ACC112 (cell line): ENCODE results near the gene KRTAP2-3.
"Not testable (repeated sequence)": the region's sequence is repeated elsewhere in the genome, so short reads cannot be mapped to it uniquely, and the experiment has no call there.

Experiments used
- H2AFZ ChIP-seq: fragments of 200-600 bp; sonication (generic); one replicate; pipeline ENCODE4 v1.6.0; 2017; ENCODE audit warnings: antibody characterized with exemption, low read length; ENCODE audit not compliant: unreplicated experiment
- H3K27ac ChIP-seq: fragments of 200-600 bp; sonication (generic); 2 replicates; pipeline ENCODE4 v1.5.1; 2014; ENCODE audit warnings: low read depth, mild to moderate bottlenecking, antibody characterized with exemption, low read length, moderate library complexity
- H3K27me3 ChIP-seq: fragments of 200-600 bp; sonication (generic); 2 replicates; pipeline ENCODE4 v1.6.1; 2014; ENCODE audit warnings: mild to moderate bottlenecking, antibody characterized with exemption, low read length, moderate library complexity, mixed read lengths; ENCODE audit not compliant: insufficient read depth
- H3K36me3 ChIP-seq: fragments of 200-600 bp; sonication (generic); 2 replicates; pipeline ENCODE4 v1.6.1; 2016; ENCODE audit warnings: mild to moderate bottlenecking, antibody characterized with exemption, low read length, moderate library complexity, mixed read lengths; ENCODE audit not compliant: insufficient read depth
- H3K4me1 ChIP-seq: fragments of 200-600 bp; sonication (generic); one replicate; pipeline ENCODE4 v1.6.1; 2016; ENCODE audit warnings: low read length, mixed read lengths; ENCODE audit not compliant: insufficient read depth, unreplicated experiment, control insufficient read depth
- H3K4me3 ChIP-seq: fragments of 200-600 bp; sonication (generic); 2 replicates; pipeline ENCODE4 v1.5.1; 2014; ENCODE audit warnings: mild to moderate bottlenecking, low read depth, low read length
- H3K79me2 ChIP-seq: fragments of 200-600 bp; sonication (generic); one replicate; pipeline ENCODE4 v1.6.0; 2016; ENCODE audit warnings: low read length; ENCODE audit not compliant: control insufficient read depth, unreplicated experiment, insufficient read depth

Gene KRTAP2-3

DNA sequence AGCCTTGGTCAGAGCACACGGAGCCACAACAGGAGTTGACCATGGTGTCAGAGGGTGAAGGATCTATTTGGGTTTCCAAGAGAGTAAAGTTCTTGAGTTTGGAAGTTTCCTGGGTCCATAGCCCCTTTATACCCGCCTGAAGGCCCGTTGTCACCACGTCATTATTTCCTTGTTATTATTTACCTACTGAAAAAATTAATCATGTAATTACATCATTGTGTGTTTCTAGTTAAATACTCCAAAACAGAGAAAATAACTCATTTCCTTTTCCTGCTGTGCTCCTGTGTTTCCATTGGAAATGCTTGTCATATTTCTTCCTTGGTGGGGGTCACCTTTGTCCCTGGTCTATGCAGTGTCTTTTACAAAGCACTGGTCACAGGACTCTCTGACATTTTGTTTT is 38.1 kb upstream of the KRTAP2-3 start, which contains the start of gene KRTAP4-8:
KRTAP4-8 (minus strand) TSS at position 101 of the 400 bp plus-strand sequence; CDS start at position 43, 58 bp downstream.
- Histone ChIP-seq H3K4me3 (no peak within 1 kb of the TSS), H3K36me3 (no peaks in the 10 kb centered on the region), H3K27me3 (no peaks in the 10 kb centered on the region), H2AFZ (no peak within 1 kb of the TSS), H3K79me2 (no peaks in the 10 kb centered on the region), H3K27ac (no peak within 1 kb of the TSS), H3K4me1 (peaks cover 11% of the 10 kb centered on the region)

DNA sequence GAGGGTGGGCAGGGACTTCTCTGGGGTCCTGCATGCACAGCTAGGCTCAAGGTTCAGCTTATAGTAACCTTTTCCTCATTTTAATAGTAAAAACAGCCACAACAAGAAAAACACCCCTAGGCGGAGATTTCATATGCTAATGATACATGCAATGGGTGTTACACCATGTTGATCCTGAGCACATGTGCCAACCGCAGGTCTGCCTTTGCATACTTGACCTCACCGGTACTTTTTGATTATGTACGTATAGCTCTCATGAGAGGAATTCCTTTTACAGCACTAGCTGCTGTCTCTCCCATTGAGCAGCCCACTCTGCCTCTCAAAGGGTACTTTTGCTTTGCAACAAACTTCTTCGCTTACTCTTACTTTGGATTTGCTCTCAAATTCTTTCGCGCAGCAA is 36.1 kb upstream of the KRTAP2-3 start:
- Histone ChIP-seq H3K4me1 (peaks cover 11% of the 10 kb centered on the region), H3K27ac (no peak overlapping the region), H3K27me3 (no peaks in the 10 kb centered on the region), H3K79me2 (no peaks in the 10 kb centered on the region), H3K36me3 (no peaks in the 10 kb centered on the region), H2AFZ (no peak overlapping the region), H3K4me3 (no peak overlapping the region)

DNA sequence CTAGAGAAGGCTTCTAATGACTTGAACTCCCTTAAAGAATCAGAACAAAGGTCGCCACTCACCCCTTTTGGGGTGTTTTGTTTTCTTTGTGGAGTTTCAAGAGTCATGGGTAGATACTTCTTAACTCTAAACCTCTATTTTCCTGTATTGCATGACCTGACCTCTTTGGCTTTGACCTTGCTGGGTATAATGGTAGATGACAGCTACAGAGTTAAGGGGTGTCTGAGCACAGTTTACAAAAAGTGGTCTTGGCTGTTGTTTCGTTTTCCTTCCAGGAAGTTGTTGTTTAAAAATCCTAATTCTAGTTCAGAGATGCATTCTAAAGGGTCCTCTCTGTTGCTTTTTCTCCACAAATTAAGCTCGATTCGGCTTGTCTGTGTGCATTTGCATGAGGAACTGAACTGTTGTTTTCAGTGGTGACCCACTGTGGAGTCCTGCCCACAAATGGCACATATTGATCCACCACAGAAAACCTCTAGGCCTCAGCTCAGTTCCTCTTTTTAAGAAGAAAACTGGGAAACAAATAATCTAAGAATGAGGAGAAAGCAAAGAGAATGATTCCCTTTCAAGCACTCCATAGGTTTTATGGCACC is 28.9 kb upstream of the KRTAP2-3 start:
- not testable (repeated sequence) for H3K27me3 ChIP-seq, H3K4me3 ChIP-seq, H3K27ac ChIP-seq, H2AFZ ChIP-seq, H3K79me2 ChIP-seq, H3K36me3 ChIP-seq, H3K4me1 ChIP-seq

DNA sequence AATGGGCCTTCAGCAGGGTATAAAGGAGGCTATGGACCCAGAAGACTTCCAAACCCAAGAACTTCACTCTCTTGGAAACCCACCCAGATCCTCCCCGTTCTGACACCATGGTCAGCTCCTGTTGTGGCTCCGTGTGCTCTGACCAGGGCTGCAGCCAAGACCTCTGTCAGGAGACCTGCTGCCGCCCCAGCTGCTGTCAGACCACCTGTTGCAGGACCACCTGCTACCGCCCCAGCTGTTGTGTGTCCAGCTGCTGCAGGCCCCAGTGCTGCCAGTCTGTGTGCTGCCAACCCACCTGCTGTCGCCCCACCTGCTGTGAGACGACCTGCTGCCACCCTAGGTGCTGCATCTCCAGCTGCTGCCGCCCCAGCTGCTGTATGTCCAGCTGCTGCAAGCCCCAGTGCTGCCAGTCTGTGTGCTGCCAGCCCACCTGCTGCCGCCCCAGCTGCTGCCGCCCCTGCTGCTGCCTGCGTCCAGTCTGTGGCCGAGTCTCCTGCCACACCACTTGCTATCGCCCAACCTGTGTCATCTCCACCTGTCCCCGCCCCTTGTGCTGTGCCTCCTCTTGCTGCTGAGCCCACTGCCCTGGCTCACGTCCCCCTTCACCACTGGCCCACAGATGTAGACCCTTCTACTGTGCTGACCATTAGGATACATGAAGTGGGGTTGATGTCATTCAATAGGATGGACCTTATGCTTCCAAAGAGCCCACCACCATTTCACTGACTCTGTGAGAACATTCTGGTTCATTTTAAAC is 24.4 kb upstream of the KRTAP2-3 start, which contains the start of gene KRTAP4-7:
KRTAP4-7 (plus strand) TSS at position 51 of the 757 bp plus-strand sequence; CDS start at position 108, 57 bp downstream.
- H3K4me3 ChIP-seq, H3K36me3 ChIP-seq, H3K79me2 ChIP-seq, H3K27me3 ChIP-seq, H2AFZ ChIP-seq: not testable (repeated sequence)
- peak within 1 kb of the TSS; percentile 43 for H3K27ac ChIP-seq
- H3K4me1 ChIP-seq: peaks cover 13% of the 10 kb centered on the region

DNA sequence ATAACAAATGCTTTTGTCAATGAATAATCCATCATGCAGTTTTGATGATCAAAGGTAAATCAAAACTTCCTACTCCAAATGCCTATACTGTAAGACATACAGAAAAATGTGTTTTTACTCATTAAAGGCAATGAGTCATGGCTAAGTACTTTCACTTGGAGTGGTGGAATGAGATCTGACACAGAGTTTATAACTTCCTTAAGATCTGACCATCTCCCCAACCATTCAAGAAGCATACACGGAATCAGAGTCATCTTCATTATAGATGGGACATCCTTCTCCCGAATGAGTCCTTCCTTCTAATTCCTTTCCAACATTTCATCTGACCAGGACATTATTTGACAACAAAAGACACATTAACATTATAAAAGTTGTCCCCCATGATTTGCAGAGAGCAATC is 23.5 kb upstream of the KRTAP2-3 start:
- H3K79me2 ChIP-seq: not testable (repeated sequence)

DNA sequence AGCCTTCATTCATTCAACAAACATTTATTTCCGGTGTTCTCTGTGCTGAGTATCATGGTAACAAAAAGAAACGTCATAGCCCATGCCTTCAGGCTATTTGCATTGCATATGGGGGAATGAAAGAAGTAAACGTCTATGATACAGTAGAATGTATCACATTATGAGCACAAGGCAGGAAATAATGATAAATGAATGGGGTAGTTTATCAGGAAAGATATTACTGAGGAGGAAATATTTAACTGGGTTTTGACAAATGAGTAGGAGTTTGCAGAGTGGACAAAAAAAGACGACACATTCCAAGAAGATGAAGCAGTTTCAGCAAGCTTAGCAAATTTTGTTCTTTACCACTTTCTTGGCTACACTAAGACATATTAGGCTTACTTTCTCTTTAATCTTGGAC is 22.7 kb upstream of the KRTAP2-3 start:
- Histone ChIP-seq H2AFZ (no peak overlapping the region), H3K27ac (peak overlapping the region; percentile 29; the same call in 1 of the 2 replicates), H3K79me2 (no peaks in the 10 kb centered on the region), H3K4me1 (peaks cover 13% of the 10 kb centered on the region), H3K36me3 (no peaks in the 10 kb centered on the region), H3K27me3 (no peaks in the 10 kb centered on the region), H3K4me3 (no peak overlapping the region)

More for the DNA sequence above, 23.5 kb upstream of the KRTAP2-3 start:
- H2AFZ ChIP-seq, H3K4me3 ChIP-seq, H3K27me3 ChIP-seq, H3K36me3 ChIP-seq: not testable (repeated sequence)
- Histone ChIP-seq H3K27ac (peak overlapping the region; percentile 43), H3K4me1 (peaks cover 13% of the 10 kb centered on the region)

DNA sequence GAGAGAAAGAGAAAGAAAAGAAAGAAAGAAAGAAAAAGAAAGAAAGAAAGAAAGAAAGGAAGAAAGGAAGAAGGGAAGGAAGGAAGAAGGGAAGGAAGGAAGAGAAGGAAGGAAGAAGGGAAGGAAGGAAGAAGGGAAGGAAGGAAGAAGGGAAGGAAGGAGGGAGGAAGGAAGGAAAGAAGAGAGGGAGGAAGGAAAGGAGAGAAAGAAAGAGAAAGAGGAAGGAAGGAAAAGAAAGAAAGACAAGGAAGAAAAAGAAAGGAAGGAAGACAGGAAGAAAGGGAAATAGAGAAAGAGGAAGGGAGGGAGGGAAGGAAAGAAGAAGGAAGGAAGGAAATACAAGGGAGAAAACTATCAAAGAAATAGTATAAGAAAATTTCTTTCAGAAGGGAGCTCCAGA is 16.9 kb upstream of the KRTAP2-3 start:
- H3K27ac ChIP-seq: no peak overlapping the region
- H3K79me2 ChIP-seq: no peaks in the 10 kb centered on the region
- H2AFZ ChIP-seq: no peak overlapping the region
- no peaks in the 10 kb centered on the region for H3K4me1 ChIP-seq
- H3K36me3 ChIP-seq: no peaks in the 10 kb centered on the region
- H3K27me3 ChIP-seq: no peaks in the 10 kb centered on the region
- H3K4me3 ChIP-seq: no peak overlapping the region

DNA sequence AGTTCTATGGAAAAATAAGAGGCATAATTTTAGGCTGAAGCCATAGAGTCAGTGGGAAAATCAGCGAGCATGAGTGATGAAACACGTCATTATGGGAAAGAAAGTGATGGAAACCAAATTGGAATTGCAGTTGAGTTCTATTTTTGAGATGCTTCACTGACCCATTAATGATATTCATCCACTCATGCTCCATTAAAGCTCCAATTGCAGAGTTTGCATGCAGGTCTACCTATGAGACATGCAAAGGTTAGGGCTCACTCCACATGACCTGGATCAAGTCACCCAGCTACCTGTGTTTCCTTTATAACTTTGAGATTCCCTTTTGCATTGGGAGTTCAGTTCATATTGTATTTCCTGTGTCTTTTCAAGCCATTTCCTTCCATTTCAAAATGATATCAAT is 13.8 kb upstream of the KRTAP2-3 start:
- H3K4me3 ChIP-seq: no peak overlapping the region
- no peaks in the 10 kb centered on the region for H3K27me3 ChIP-seq
- no peaks in the 10 kb centered on the region for H3K36me3 ChIP-seq
- no peak overlapping the region for H3K27ac ChIP-seq
- no peaks in the 10 kb centered on the region for H3K4me1 ChIP-seq
- H2AFZ ChIP-seq: no peak overlapping the region
- no peaks in the 10 kb centered on the region for H3K79me2 ChIP-seq

DNA sequence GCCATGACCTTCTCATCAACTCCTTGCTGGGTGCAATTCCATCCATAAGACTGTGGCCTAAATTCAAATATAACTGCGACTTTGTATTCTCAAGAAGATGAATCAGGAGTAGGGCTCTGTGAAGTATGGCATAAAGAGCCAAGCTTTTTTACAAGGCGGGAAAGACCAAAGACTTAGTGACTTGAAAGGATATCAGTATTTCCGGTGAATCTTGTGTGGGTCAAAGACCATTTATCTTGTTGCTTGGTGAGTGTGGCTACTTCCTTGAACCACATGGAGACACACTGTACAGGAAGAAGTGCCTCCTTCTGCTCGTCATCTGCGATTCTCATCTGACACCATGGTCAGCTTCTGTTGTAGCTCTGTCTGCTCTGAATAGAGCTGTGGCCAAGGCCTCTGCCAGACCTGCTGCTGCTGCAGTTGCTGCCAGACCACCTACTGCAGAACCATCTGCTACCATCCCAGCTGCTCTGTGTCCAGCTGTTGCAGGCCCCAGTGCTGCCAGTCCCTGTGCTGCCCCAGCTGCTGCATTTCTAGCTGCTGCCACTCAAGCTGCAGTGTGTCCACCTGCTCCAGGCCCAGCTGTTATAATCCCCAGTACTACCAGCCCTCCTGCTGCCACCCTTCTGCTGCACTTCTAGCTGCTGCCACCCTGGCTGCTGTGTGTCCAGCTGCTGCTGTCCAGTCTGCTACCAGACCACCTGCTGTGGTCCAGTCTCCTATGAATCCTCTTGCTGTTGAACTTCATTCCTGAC is 11.9 kb upstream of the KRTAP2-3 start:
- Histone ChIP-seq H3K36me3 (no peaks in the 10 kb centered on the region), H3K27me3 (no peaks in the 10 kb centered on the region), H3K4me1 (peaks cover 5% of the 10 kb centered on the region), H3K4me3 (no peak overlapping the region), H2AFZ (no peak overlapping the region), H3K27ac (no peak overlapping the region), H3K79me2 (no peaks in the 10 kb centered on the region)

DNA sequence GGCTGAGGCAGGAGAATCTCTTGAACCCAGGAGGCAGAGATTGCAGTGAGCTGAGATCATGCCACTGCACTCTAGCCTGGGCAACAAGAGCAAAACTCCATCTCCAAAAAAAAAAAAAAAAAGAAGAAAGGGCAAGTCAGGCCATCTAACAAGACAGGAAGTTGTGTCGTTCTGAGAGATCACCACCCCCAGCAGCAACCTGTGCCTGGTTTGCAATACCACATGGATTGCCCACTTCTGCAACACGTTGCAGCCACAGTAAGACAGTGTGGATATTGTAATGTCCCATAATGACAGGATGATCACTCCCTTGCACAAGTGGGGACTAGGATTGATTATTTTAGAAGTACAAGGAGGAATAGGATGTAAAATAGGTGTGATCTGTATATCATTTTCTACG is 9.1 kb upstream of the KRTAP2-3 start:
- Histone ChIP-seq H2AFZ (no peak overlapping the region), H3K79me2 (no peaks in the 10 kb centered on the region), H3K27me3 (no peaks in the 10 kb centered on the region), H3K27ac (no peak overlapping the region), H3K36me3 (no peaks in the 10 kb centered on the region), H3K4me3 (no peak overlapping the region), H3K4me1 (peaks cover 16% of the 10 kb centered on the region)
